NCI-H1105 (cell line): ENCODE measurements around the gene ZNF280C.
"Not testable (repeated sequence)": the region's sequence is repeated elsewhere in the genome, so short reads cannot be mapped to it uniquely, and the experiment has no call there.

Experiments
- DNase-seq: peaks from one replicate; lab custom pipeline; 2025; lab: John Stamatoyannopoulos, UW

Gene ZNF280C

GRCh38 chrX:130260316-130260715 is 8.4 kb downstream of the ZNF280C start:
- no peak for DNase-seq

- no peak for DNase-seq
These were observed 14.8 kb downstream of the ZNF280C start for GRCh38 chrX:130253916-130254315.

- DNase-seq = no peak
These were observed 17.0 kb downstream of the ZNF280C start for GRCh38 chrX:130251671-130252070.

GRCh38 chrX:130247996-130248395 is 20.7 kb downstream of the ZNF280C start:
- no peak for DNase-seq

- DNase-seq = no peak
These were observed 22.6 kb downstream of the ZNF280C start for GRCh38 chrX:130246084-130246483.

GRCh38 chrX:130245441-130245840 is 23.3 kb downstream of the ZNF280C start:
- DNase-seq = no peak

GRCh38 chrX:130231184-130231583 is 37.5 kb downstream of the ZNF280C start:
- not testable (repeated sequence) for DNase-seq

GRCh38 chrX:130228871-130229270 is 39.8 kb downstream of the ZNF280C start:
- DNase-seq = no peak

GRCh38 chrX:130224810-130225209 is 43.9 kb downstream of the ZNF280C start:
- no peak for DNase-seq

GRCh38 chrX:130216320-130216719 is 52.4 kb downstream of the ZNF280C start:
- no peak for DNase-seq

GRCh38 chrX:130213376-130213775 is 55.3 kb downstream of the ZNF280C start:
- no peak for DNase-seq

- no peak for DNase-seq
These were observed 56.3 kb downstream of the ZNF280C start for GRCh38 chrX:130212371-130212770.

GRCh38 chrX:130211415-130212186 is 57.1 kb downstream of the ZNF280C start:
- DNase-seq = no peak

GRCh38 chrX:130204647-130205046 is 64.1 kb downstream of the ZNF280C start:
- DNase-seq = no peak

GRCh38 chrX:130197464-130197863 is 71.2 kb downstream of the ZNF280C start:
- no peak for DNase-seq

GRCh38 chrX:130196466-130196865 is 72.2 kb downstream of the ZNF280C start:
- DNase-seq = no peak

- DNase-seq = no peak
These were observed 77.9 kb downstream of the ZNF280C start for GRCh38 chrX:130190801-130191200.

- DNase-seq = no peak
These were observed 82.0 kb downstream of the ZNF280C start for GRCh38 chrX:130186651-130187050.

GRCh38 chrX:130184857-130185256 is 83.8 kb downstream of the ZNF280C start:
- DNase-seq = no peak

- DNase-seq = no peak
These were observed 84.5 kb downstream of the ZNF280C start for GRCh38 chrX:130184168-130184567.

- DNase-seq = no peak
These were observed 89.0 kb downstream of the ZNF280C start for GRCh38 chrX:130179579-130180215.

- no peak for DNase-seq
These were observed 89.5 kb downstream of the ZNF280C start for GRCh38 chrX:130179170-130179569.

- DNase-seq = no peak
These were observed 91.8 kb downstream of the ZNF280C start for GRCh38 chrX:130176942-130177341.

GRCh38 chrX:130176354-130176776 is 92.3 kb downstream of the ZNF280C start:
- no peak for DNase-seq
